ENCODE measurements around the gene ITPR1.

Gene ITPR1

GRCh38 chr3:4856986-4857385 lies 363.8 kb downstream of the ITPR1 start:
- no peak for TF ChIP-seq BACH2 (CRISPR knock-in tag; IDR thresholded peaks at IDR 0.05; ENCODE audit: borderline replicate concordance)
- TF ChIP-seq TCF4 (CRISPR knock-in tag; IDR thresholded peaks at IDR 0.05; ENCODE audit: borderline replicate concordance) = no peak
- no peak for TF ChIP-seq ZFP30 (CRISPR knock-in tag; IDR thresholded peaks at IDR 0.05)
- TF ChIP-seq, protein P1, sequence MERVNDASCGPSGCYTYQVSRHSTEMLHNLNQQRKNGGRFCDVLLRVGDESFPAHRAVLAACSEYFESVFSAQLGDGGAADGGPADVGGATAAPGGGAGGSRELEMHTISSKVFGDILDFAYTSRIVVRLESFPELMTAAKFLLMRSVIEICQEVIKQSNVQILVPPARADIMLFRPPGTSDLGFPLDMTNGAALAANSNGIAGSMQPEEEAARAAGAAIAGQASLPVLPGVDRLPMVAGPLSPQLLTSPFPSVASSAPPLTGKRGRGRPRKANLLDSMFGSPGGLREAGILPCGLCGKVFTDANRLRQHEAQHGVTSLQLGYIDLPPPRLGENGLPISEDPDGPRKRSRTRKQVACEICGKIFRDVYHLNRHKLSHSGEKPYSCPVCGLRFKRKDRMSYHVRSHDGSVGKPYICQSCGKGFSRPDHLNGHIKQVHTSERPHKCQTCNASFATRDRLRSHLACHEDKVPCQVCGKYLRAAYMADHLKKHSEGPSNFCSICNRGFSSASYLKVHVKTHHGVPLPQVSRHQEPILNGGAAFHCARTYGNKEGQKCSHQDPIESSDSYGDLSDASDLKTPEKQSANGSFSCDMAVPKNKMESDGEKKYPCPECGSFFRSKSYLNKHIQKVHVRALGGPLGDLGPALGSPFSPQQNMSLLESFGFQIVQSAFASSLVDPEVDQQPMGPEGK (CRISPR knock-in tag; IDR thresholded peaks at IDR 0.05; ENCODE audit: borderline replicate concordance) = no peak
- no peak for TF ChIP-seq CSDC2 (CRISPR knock-in tag; IDR thresholded peaks at IDR 0.05)
- TF ChIP-seq ESRRG (CRISPR knock-in tag; IDR thresholded peaks at IDR 0.05) = no peak
- TF ChIP-seq ZNF70 (CRISPR knock-in tag; IDR thresholded peaks at IDR 0.05) = no peak
- TF ChIP-seq OSR1 (CRISPR knock-in tag; IDR thresholded peaks at IDR 0.05) = no peak
- no peak for TF ChIP-seq CREB5 (CRISPR knock-in tag; IDR thresholded peaks at IDR 0.05; ENCODE audit: low read depth)
- TF ChIP-seq ZNF8 (CRISPR knock-in tag; IDR thresholded peaks at IDR 0.05) = no peak
- TF ChIP-seq ZC3H10 (CRISPR knock-in tag; IDR thresholded peaks at IDR 0.05) = no peak
- TF ChIP-seq ZFP3 (CRISPR knock-in tag; IDR thresholded peaks at IDR 0.05) = no peak
- no peak for TF ChIP-seq ARNTL (CRISPR knock-in tag; IDR thresholded peaks at IDR 0.05; ENCODE audit: borderline replicate concordance, low read depth)
- TF ChIP-seq, protein P2, sequence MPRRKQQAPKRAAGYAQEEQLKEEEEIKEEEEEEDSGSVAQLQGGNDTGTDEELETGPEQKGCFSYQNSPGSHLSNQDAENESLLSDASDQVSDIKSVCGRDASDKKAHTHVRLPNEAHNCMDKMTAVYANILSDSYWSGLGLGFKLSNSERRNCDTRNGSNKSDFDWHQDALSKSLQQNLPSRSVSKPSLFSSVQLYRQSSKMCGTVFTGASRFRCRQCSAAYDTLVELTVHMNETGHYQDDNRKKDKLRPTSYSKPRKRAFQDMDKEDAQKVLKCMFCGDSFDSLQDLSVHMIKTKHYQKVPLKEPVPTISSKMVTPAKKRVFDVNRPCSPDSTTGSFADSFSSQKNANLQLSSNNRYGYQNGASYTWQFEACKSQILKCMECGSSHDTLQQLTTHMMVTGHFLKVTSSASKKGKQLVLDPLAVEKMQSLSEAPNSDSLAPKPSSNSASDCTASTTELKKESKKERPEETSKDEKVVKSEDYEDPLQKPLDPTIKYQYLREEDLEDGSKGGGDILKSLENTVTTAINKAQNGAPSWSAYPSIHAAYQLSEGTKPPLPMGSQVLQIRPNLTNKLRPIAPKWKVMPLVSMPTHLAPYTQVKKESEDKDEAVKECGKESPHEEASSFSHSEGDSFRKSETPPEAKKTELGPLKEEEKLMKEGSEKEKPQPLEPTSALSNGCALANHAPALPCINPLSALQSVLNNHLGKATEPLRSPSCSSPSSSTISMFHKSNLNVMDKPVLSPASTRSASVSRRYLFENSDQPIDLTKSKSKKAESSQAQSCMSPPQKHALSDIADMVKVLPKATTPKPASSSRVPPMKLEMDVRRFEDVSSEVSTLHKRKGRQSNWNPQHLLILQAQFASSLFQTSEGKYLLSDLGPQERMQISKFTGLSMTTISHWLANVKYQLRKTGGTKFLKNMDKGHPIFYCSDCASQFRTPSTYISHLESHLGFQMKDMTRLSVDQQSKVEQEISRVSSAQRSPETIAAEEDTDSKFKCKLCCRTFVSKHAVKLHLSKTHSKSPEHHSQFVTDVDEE (CRISPR knock-in tag; IDR thresholded peaks at IDR 0.05) = no peak
- no peak for ATAC-seq

DNA sequence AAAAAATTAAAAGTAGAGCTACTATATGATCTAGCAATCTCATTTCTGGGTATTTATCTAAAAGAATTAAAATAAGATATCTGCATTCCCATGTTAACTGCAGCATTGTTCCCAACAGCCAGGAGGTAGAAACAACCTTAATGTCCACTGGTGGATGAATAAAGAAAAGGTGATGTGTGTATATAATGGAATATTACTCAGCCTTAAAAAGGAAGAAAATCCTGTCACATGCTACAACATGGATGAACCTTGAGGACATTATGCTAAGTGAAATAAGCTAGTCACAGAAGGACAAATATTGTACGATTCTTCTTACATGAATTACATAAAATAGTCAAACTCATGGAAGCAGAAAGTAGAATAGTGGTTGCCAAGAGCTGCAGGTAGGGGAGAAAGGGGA lies 366.6 kb downstream of the ITPR1 start:
- no peak for TF ChIP-seq PPARA (CRISPR knock-in tag; IDR thresholded peaks at IDR 0.05; ENCODE audit: borderline replicate concordance)
- TF ChIP-seq CREB5 (CRISPR knock-in tag; IDR thresholded peaks at IDR 0.05; ENCODE audit: low read depth) = no peak
- TF ChIP-seq ZNF565 (CRISPR knock-in tag; conservative IDR thresholded peaks at IDR 0.05; ENCODE audit: low read depth) = no peak
- no peak for TF ChIP-seq ZFP3 (CRISPR knock-in tag; IDR thresholded peaks at IDR 0.05)
- no peak for TF ChIP-seq ZFP30 (CRISPR knock-in tag; IDR thresholded peaks at IDR 0.05)
- no peak for TF ChIP-seq ZNF8 (CRISPR knock-in tag; IDR thresholded peaks at IDR 0.05)
- TF ChIP-seq ZNF70 (CRISPR knock-in tag; IDR thresholded peaks at IDR 0.05) = no peak
- TF ChIP-seq, protein P3, sequence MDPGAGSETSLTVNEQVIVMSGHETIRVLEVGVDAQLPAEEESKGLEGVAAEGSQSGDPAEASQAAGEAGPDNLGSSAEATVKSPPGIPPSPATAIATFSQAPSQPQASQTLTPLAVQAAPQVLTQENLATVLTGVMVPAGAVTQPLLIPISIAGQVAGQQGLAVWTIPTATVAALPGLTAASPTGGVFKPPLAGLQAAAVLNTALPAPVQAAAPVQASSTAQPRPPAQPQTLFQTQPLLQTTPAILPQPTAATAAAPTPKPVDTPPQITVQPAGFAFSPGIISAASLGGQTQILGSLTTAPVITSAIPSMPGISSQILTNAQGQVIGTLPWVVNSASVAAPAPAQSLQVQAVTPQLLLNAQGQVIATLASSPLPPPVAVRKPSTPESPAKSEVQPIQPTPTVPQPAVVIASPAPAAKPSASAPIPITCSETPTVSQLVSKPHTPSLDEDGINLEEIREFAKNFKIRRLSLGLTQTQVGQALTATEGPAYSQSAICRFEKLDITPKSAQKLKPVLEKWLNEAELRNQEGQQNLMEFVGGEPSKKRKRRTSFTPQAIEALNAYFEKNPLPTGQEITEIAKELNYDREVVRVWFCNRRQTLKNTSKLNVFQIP (CRISPR knock-in tag; IDR thresholded peaks at IDR 0.05; ENCODE audit: borderline replicate concordance, low read depth) = no peak
- no peak for TF ChIP-seq TOX (CRISPR knock-in tag; IDR thresholded peaks at IDR 0.05; ENCODE audit: borderline replicate concordance)
- TF ChIP-seq RARB (CRISPR knock-in tag; IDR thresholded peaks at IDR 0.05) = no peak
- ATAC-seq = no peak

DNA sequence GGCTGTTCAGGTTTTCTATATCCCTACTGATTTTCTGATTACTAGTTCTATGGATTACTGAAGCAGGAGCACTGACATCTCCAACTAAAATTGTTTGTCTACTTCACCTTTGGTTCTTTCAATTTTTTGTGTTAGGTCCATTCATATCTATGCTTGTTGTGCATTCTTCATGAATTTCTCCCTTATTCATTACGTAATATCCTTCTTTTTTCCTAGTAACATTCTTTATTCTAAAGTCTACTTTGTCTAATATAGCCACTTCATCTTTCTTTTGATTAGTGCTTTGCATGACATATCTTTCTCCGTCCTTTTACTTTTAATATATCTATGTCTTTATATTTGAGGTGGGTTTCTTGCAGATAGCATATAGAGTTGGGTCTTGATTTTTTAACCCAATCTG lies 369.8 kb downstream of the ITPR1 start:
- ATAC-seq = no peak
- TF ChIP-seq, protein P1 (CRISPR knock-in tag; IDR thresholded peaks at IDR 0.05; ENCODE audit: borderline replicate concordance) = no peak
- no peak for TF ChIP-seq ZNF8 (CRISPR knock-in tag; IDR thresholded peaks at IDR 0.05)
- no peak for TF ChIP-seq ESRRG (CRISPR knock-in tag; IDR thresholded peaks at IDR 0.05)
- TF ChIP-seq ZNF70 (CRISPR knock-in tag; IDR thresholded peaks at IDR 0.05) = no peak
- no peak for TF ChIP-seq OSR1 (CRISPR knock-in tag; IDR thresholded peaks at IDR 0.05)
- TF ChIP-seq TCF4 (CRISPR knock-in tag; IDR thresholded peaks at IDR 0.05; ENCODE audit: borderline replicate concordance) = no peak
- TF ChIP-seq, protein P3 (CRISPR knock-in tag; IDR thresholded peaks at IDR 0.05; ENCODE audit: borderline replicate concordance, low read depth) = no peak
- TF ChIP-seq, protein P4, sequence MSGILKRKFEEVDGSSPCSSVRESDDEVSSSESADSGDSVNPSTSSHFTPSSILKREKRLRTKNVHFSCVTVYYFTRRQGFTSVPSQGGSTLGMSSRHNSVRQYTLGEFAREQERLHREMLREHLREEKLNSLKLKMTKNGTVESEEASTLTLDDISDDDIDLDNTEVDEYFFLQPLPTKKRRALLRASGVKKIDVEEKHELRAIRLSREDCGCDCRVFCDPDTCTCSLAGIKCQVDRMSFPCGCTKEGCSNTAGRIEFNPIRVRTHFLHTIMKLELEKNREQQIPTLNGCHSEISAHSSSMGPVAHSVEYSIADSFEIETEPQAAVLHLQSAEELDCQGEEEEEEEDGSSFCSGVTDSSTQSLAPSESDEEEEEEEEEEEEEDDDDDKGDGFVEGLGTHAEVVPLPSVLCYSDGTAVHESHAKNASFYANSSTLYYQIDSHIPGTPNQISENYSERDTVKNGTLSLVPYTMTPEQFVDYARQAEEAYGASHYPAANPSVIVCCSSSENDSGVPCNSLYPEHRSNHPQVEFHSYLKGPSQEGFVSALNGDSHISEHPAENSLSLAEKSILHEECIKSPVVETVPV (CRISPR knock-in tag; IDR thresholded peaks at IDR 0.05) = no peak
- TF ChIP-seq ZFP3 (CRISPR knock-in tag; IDR thresholded peaks at IDR 0.05) = no peak
- no peak for TF ChIP-seq CREB5 (CRISPR knock-in tag; IDR thresholded peaks at IDR 0.05; ENCODE audit: low read depth)
- no peak for TF ChIP-seq ARNTL (CRISPR knock-in tag; IDR thresholded peaks at IDR 0.05; ENCODE audit: borderline replicate concordance, low read depth)
- no peak for TF ChIP-seq TOX (CRISPR knock-in tag; IDR thresholded peaks at IDR 0.05; ENCODE audit: borderline replicate concordance)
- no peak for TF ChIP-seq RARB (CRISPR knock-in tag; IDR thresholded peaks at IDR 0.05)
- no peak for TF ChIP-seq ZNF565 (CRISPR knock-in tag; conservative IDR thresholded peaks at IDR 0.05; ENCODE audit: low read depth)

Measured in SK-N-SH treated with all-trans-retinoic acid at 6 μM for 48 hours (cell line).